H1 (cell line): ENCODE data around the gene SPATA13. TPM values are rescaled to one million over a fixed set of nuclear protein-coding genes. Genes with fewer than 3 reads are reported as not detected.

ENCODE experiments used
- CTCF ChIA-PET: fragments of 300-600 bp; sonication (Branson Sonifier 250); formaldehyde crosslinking; loops from one replicate; lab custom pipeline; 2021; ENCODE audit not compliant: partially characterized antibody; lab: Charles Lee
- POLR2A ChIA-PET: fragments of 300-600 bp; sonication (Branson Sonifier 250); formaldehyde crosslinking; loops from one replicate; lab custom pipeline; 2021; ENCODE audit warnings: inconsistent platforms; ENCODE audit not compliant: partially characterized antibody; lab: Charles Lee
- DNase-seq, 2 experiments: peaks; one replicate each; pipeline versions ENCODE4 v3.0.0 to v3.0.0-alpha.2; 2010 to 2022; ENCODE audit warnings: low spot score in 2 of 2, low read depth in 1 of 2, mixed read lengths in 1 of 2
- FAIRE-seq: peaks from 2 replicates; lab custom pipeline; 2011; peaks lifted over from hg19 to GRCh38; lab: Jason Lieb, UNC
- H2AFZ ChIP-seq: 2 replicates; pipeline ENCODE4 v1.8.1; 2012; ENCODE audit warnings: low read length, inconsistent platforms
- H2AK5ac ChIP-seq: 2 replicates; pipeline ENCODE4 v1.6.1; 2013; ENCODE audit warnings: low read depth, low read length
- H2BK120ac ChIP-seq: replicated peaks from 2 replicates; pipeline ENCODE3; 2013; ENCODE audit warnings: low read depth, low read length, inconsistent platforms
- H2BK12ac ChIP-seq: 2 replicates; pipeline ENCODE4 v1.6.1; 2013; ENCODE audit warnings: low read depth, low read length
- H2BK15ac ChIP-seq: 2 replicates; pipeline ENCODE4 v1.6.1; 2013; ENCODE audit warnings: low read length
- H2BK20ac ChIP-seq: 2 replicates; pipeline ENCODE4 v1.6.1; 2013; ENCODE audit warnings: low read length
- H2BK5ac ChIP-seq: 2 replicates; pipeline ENCODE4 v1.6.1; 2013; ENCODE audit warnings: low read depth, low read length
- H3K14ac ChIP-seq: 2 replicates; pipeline ENCODE4 v1.6.1; 2013; ENCODE audit warnings: inconsistent platforms; ENCODE audit not compliant: insufficient read length
- H3K18ac ChIP-seq: 2 replicates; pipeline ENCODE4 v1.6.1; 2013; ENCODE audit warnings: low read length; ENCODE audit errors: extremely low read depth
- H3K23ac ChIP-seq: 2 replicates; pipeline ENCODE4 v1.6.1; 2013; ENCODE audit warnings: inconsistent platforms; ENCODE audit not compliant: insufficient read length
- H3K23me2 ChIP-seq: 2 replicates; pipeline ENCODE4 v1.6.1; 2013; ENCODE audit warnings: low read depth, low read length
- H3K27ac ChIP-seq: 2 replicates; pipeline ENCODE4 v1.6.1; 2011; ENCODE audit warnings: low read depth, low read length, inconsistent platforms
- H3K27me3 ChIP-seq, 4 experiments: replicated peaks in 1 of 4; 1 replicate in 1 of 4; 2 replicates in 3 of 4; pipeline versions ENCODE4 v1.6.1 to v1.8.1; 2011 to 2013; ENCODE audit warnings: low read length in 3 of 4, mild to moderate bottlenecking in 3 of 4, inconsistent platforms in 2 of 4, mixed read lengths in 2 of 4, moderate library complexity in 1 of 4; ENCODE audit not compliant: control insufficient read depth in 3 of 4, insufficient read depth in 3 of 4; ENCODE audit errors: extremely low read depth in 1 of 4
- H3K36me3 ChIP-seq, 4 experiments: 2 replicates each; pipeline versions ENCODE4 v1.6.1 to v1.8.1; 2011 to 2013; ENCODE audit warnings: mild to moderate bottlenecking in 4 of 4, low read length in 3 of 4, moderate library complexity in 2 of 4, control low read depth in 1 of 4, inconsistent platforms in 1 of 4; ENCODE audit not compliant: insufficient read depth in 4 of 4, control insufficient read depth in 2 of 4
- H3K4ac ChIP-seq: replicated peaks from 2 replicates; pipeline ENCODE3; 2013; ENCODE audit warnings: low read length, low read depth, mixed read lengths, inconsistent platforms; ENCODE audit not compliant: insufficient read length
- H3K4me1 ChIP-seq, 4 experiments: replicated peaks in 1 of 4; 1 replicate in 1 of 4; 2 replicates in 3 of 4; pipeline versions ENCODE4 v1.6.1 to v1.8.1; 2011 to 2013; ENCODE audit warnings: low read length in 3 of 4, inconsistent platforms in 2 of 4, mixed read lengths in 1 of 4; ENCODE audit not compliant: insufficient read depth in 4 of 4, control insufficient read depth in 3 of 4
- H3K4me2 ChIP-seq, 2 experiments: 2 replicates each; pipeline versions ENCODE4 v1.6.1 to v1.8.1; 2011 to 2013; ENCODE audit warnings: low read depth in 2 of 2, low read length in 2 of 2, control low read depth in 1 of 2, inconsistent platforms in 1 of 2, mild to moderate bottlenecking in 1 of 2; ENCODE audit not compliant: insufficient read depth in 1 of 2
- H3K4me3 ChIP-seq, 4 experiments: fragments of 200-600, 300-600 bp in 1 of 4; sonication (generic), shearing (Covaris generic), sonication (Bioruptor Twin) in 1 of 4; 2 replicates each; pipeline versions ENCODE4 v1.5.1 to v1.8.1; 2011 to 2016; ENCODE audit warnings: low read length in 4 of 4, low read depth in 3 of 4, control low read depth in 2 of 4, inconsistent platforms in 2 of 4, mild to moderate bottlenecking in 2 of 4, mixed read lengths in 1 of 4, moderate library complexity in 1 of 4; ENCODE audit not compliant: insufficient read depth in 2 of 4; ENCODE audit errors: extremely low read depth in 1 of 4
- H3K56ac ChIP-seq: replicated peaks from 2 replicates; pipeline ENCODE3; 2013; ENCODE audit warnings: low read depth, mild to moderate bottlenecking, mixed read lengths, low read length, inconsistent platforms; ENCODE audit not compliant: insufficient read length
- H3K79me1 ChIP-seq: 2 replicates; pipeline ENCODE4 v1.6.1; 2013; ENCODE audit warnings: low read depth, low read length, control low read depth
- H3K79me2 ChIP-seq, 2 experiments: 2 replicates each; pipeline versions ENCODE4 v1.6.1 to v1.8.1; 2012 to 2013; ENCODE audit warnings: low read length in 2 of 2, mild to moderate bottlenecking in 2 of 2, inconsistent platforms in 1 of 2; ENCODE audit not compliant: insufficient read depth in 2 of 2, control insufficient read depth in 1 of 2
- H3K9ac ChIP-seq, 4 experiments: replicated peaks in 1 of 4; 1 replicate in 1 of 4; 2 replicates in 3 of 4; pipeline versions ENCODE4 v1.6.1 to v1.8.1; 2011 to 2013; ENCODE audit warnings: low read depth in 3 of 4, low read length in 3 of 4, control low read depth in 2 of 4, mild to moderate bottlenecking in 2 of 4, moderate library complexity in 2 of 4, inconsistent platforms in 1 of 4; ENCODE audit errors: extremely low read depth in 1 of 4
- H3K9me3 ChIP-seq, 2 experiments: 2 replicates each; pipeline versions ENCODE4 v1.6.1 to v1.8.1; 2012 to 2013; ENCODE audit warnings: mild to moderate bottlenecking in 2 of 2, moderate library complexity in 2 of 2, control low read depth in 1 of 2, inconsistent platforms in 1 of 2, low read depth in 1 of 2, low read length in 1 of 2, mixed read lengths in 1 of 2; ENCODE audit not compliant: insufficient read depth in 2 of 2
- H4K20me1 ChIP-seq, 2 experiments: replicated peaks in 1 of 2; 2 replicates each; pipeline versions ENCODE3 to v1.8.1; 2011 to 2013; ENCODE audit warnings: inconsistent platforms in 2 of 2, low read length in 2 of 2, mild to moderate bottlenecking in 1 of 2; ENCODE audit not compliant: insufficient read depth in 2 of 2, control insufficient read depth in 1 of 2
- H4K5ac ChIP-seq: 2 replicates; pipeline ENCODE4 v1.6.1; 2013; ENCODE audit warnings: low read length, low read depth, mixed read lengths, inconsistent platforms; ENCODE audit not compliant: insufficient read length
- H4K8ac ChIP-seq: 2 replicates; pipeline ENCODE4 v1.8.0; 2013; ENCODE audit warnings: mild to moderate bottlenecking, moderate library complexity, low read length, inconsistent platforms; ENCODE audit not compliant: insufficient read depth; ENCODE audit errors: extremely low read depth
- H4K91ac ChIP-seq: replicated peaks from 2 replicates; pipeline ENCODE3; 2013; ENCODE audit warnings: low read length, mixed read lengths, inconsistent platforms; ENCODE audit not compliant: insufficient read length
- ATF3 ChIP-seq: IDR thresholded peaks from 2 replicates; pipeline ENCODE4 v1.6.1; 2011; ENCODE audit warnings: low read depth, mild to moderate bottlenecking, low read length; ENCODE audit not compliant: insufficient read depth
- BRCA1 ChIP-seq: IDR thresholded peaks from 2 replicates; pipeline ENCODE4 v1.6.1; 2012; ENCODE audit warnings: low read depth, low read length, improper control_type of control experiment
- CEBPB ChIP-seq: IDR thresholded peaks from 2 replicates; pipeline ENCODE4 v1.6.1; 2012; ENCODE audit warnings: low read depth, low read length
- CHD2 ChIP-seq: IDR thresholded peaks from 2 replicates; pipeline ENCODE4 v1.6.1; 2012; ENCODE audit warnings: low read length, improper control_type of control experiment
- EP300 ChIP-seq, 2 experiments: IDR thresholded peaks; 1 replicate in 1 of 2; 2 replicates in 1 of 2; pipeline ENCODE4 v1.6.1; 2011 to 2012; ENCODE audit warnings: low read depth in 2 of 2, low read length in 2 of 2, mild to moderate bottlenecking in 2 of 2, borderline replicate concordance in 1 of 2, inconsistent platforms in 1 of 2, moderate library complexity in 1 of 2
- KDM4A ChIP-seq: IDR thresholded peaks from one replicate; pipeline ENCODE4 v1.7.1; 2012; ENCODE audit warnings: low read depth, mild to moderate bottlenecking, moderate library complexity, low read length, inconsistent platforms; ENCODE audit not compliant: severe bottlenecking
- RFX5 ChIP-seq: IDR thresholded peaks from 2 replicates; pipeline ENCODE4 v1.6.1; 2011; ENCODE audit warnings: low read depth, low read length, improper control_type of control experiment, borderline replicate concordance
- SRF ChIP-seq: IDR thresholded peaks from 2 replicates; pipeline ENCODE4 v1.6.1; 2011; ENCODE audit warnings: mild to moderate bottlenecking, low read depth, low read length, moderate library complexity
- USF2 ChIP-seq: IDR thresholded peaks from 2 replicates; pipeline ENCODE4 v1.6.1; 2011; ENCODE audit warnings: low read length, improper control_type of control experiment
- WGBS, 2 experiments: shearing (Covaris generic) in 1 of 2; methylation state at CpG; one replicate each; pipeline versions ENCODE4 v1.1.6 to v1.1.7; 2013 to 2015; ENCODE audit warnings: low lambda C conversion rate in 2 of 2, mixed read lengths in 2 of 2, inconsistent platforms in 1 of 2, low coverage in 1 of 2, missing lambda C conversion rate in 1 of 2; ENCODE audit not compliant: insufficient replicate concordance in 2 of 2, insufficient coverage in 1 of 2, insufficient read length in 1 of 2; ENCODE audit errors: extremely low coverage in 1 of 2, missing lambda C conversion rate in 1 of 2; 5-methylcytosine and 5-hydroxymethylcytosine counted together
- polyA plus RNA-seq, 7 experiments: library from polyadenylated mRNA; depleted of rRNA in 3 of 7; stranded (reverse) in 5 of 7; unstranded in 2 of 7; fragments of >200 nt in 5 of 7; fragments of 200-250 nt in 2 of 7; gene quantifications; 1 replicate in 5 of 7; 2 replicates in 1 of 7; 4 replicates in 1 of 7; pipeline versions ENCODE4 v1.2.1 to v1.2.3, GENCODE V29; 2011 to 2013; ENCODE audit warnings: missing spikeins in 2 of 7, mixed read lengths in 2 of 7
- total RNA-seq: library from RNA; stranded (reverse); fragmentation: NEBNext Ultra II Directional; extraction: Animal tissue kit (Norgen Biotek cat#: 25700); gene quantifications from 2 replicates; pipeline ENCODE4 v1.2.1, GENCODE V29; 2021

Gene SPATA13
- total and polyA plus RNA-seq, 2 of the 8 experiments (the other 6 are each of a cell fraction or from before 2014, with no cell fraction given), result 12.6 to 30.9 TPM

GRCh38 chr13:24162604-24163003 lies 2.1 kb downstream of the SPATA13 start:
- Histone ChIP-seq H3K79me1 (peaks cover 28% of the 10 kb centered on the region), H3K79me2 (peaks cover 15 to 59% of the 10 kb centered on the region in 2 experiments; a peak in 3 of 4 replicates), H2BK15ac (no peak overlapping the region), H2BK120ac (no peak overlapping the region), H3K4me1 (peaks cover 4 to 10% (median 6%) of the 10 kb centered on the region in 4 experiments), H3K27ac (no peak overlapping the region), H3K56ac (no peak overlapping the region), H3K4ac (no peak overlapping the region), H2BK5ac (no peak overlapping the region), H4K20me1 (peaks cover 12 to 25% of the 10 kb centered on the region in 2 experiments), H4K91ac (no peak overlapping the region), H2BK20ac (no peak overlapping the region), H4K5ac (no peak overlapping the region), H2AK5ac (no peak overlapping the region), H3K27me3 (no peaks in the 10 kb centered on the region; a peak in 1 of 7 replicates), H3K23me2 (peaks cover 10% of the 10 kb centered on the region; the same call in 1 of the 2 replicates), H2BK12ac (no peak overlapping the region), H3K23ac (no peak overlapping the region), H3K9ac (no peak overlapping the region), H3K9me3 (no peaks in the 10 kb centered on the region), H2AFZ (no peak overlapping the region), H3K4me2 (peak overlapping the region in 1 of 2 experiments; percentile 87; a peak in 2 of 4 replicates), H3K4me3 (peak overlapping the region in 1 of 4 experiments; percentile 81; a peak in 1 of 8 replicates), H3K14ac (no peak overlapping the region), H3K18ac (no peak overlapping the region), H3K36me3 (peaks cover 0 to 7% (median 5%) of the 10 kb centered on the region in 4 experiments; a peak in 4 of 8 replicates), H4K8ac (no peak overlapping the region)
- DNase-seq, result no peak
- POLR2A ChIA-PET, result interaction anchor here (1.1 kb wide), 1 partner anchor 17 kb away, joined by 4 read pairs; no protein-coding TSS in a partner anchor
- WGBS, 2 experiments, result 94% methylated on average over 3 of the region's 3 CpGs; no CpG with 5 or more reads in 1 of the 2 experiments
- no peak for FAIRE-seq
- TF ChIP-seq KDM4A (no peak), CHD2 (no peak), RFX5 (no peak), CEBPB (no peak), ATF3 (no peak), USF2 (no peak), BRCA1 (no peak), EP300 (IDR thresholded peaks at IDR 0.05; ENCODE audit: borderline replicate concordance in 1 of 2, low read depth in 2 of 2, low read length in 2 of 2) (no peak), SRF (no peak)
- CTCF ChIA-PET, result interaction anchor here (0.7 to 1.4 kb wide), 3 partner anchors 18 to 212 kb away, joined by 3 to 4 read pairs (median 4); no protein-coding TSS in a partner anchor
